OCI-LY1 (cell line): Measurements from ENCODE around the gene PRKCB.

Experiments used
- H2AFZ ChIP-seq: fragments of 200-600 bp; sonication (generic), shearing (Covaris generic); 2 replicates; pipeline ENCODE4 v1.6.0; 2014; ENCODE audit warnings: antibody characterized with exemption, mild to moderate bottlenecking, low read length
- H3F3A ChIP-seq: fragments of 200-600 bp; sonication (generic), shearing (Covaris generic); 2 replicates; pipeline ENCODE4 v1.6.0; 2014; ENCODE audit warnings: mild to moderate bottlenecking, antibody characterized with exemption, low read length, moderate library complexity; ENCODE audit not compliant: insufficient read depth
- H3K27ac ChIP-seq: fragments of 200-600 bp; sonication (generic); 2 replicates; pipeline ENCODE4 v1.5.1; 2014; ENCODE audit warnings: low read length, mixed run types, mild to moderate bottlenecking, low read depth; ENCODE audit not compliant: poor library complexity, severe bottlenecking
- H3K27me3 ChIP-seq: fragments of 200-600 bp; sonication (generic); 2 replicates; pipeline ENCODE4 v1.6.0; 2014; ENCODE audit warnings: antibody characterized with exemption, mild to moderate bottlenecking, low read length, moderate library complexity; ENCODE audit not compliant: insufficient read depth
- H3K36me3 ChIP-seq: fragments of 200-600 bp; sonication (generic); 2 replicates; pipeline ENCODE4 v1.6.1; 2014; ENCODE audit warnings: mild to moderate bottlenecking, antibody characterized with exemption, low read length, moderate library complexity, mixed read lengths; ENCODE audit not compliant: insufficient read depth
- H3K4me1 ChIP-seq: fragments of 200-600 bp; sonication (generic); 2 replicates; pipeline ENCODE4 v1.5.1; 2014; ENCODE audit warnings: mild to moderate bottlenecking, low read length, moderate library complexity; ENCODE audit not compliant: insufficient read depth, severe bottlenecking
- H3K4me2 ChIP-seq: fragments of 200-600 bp; sonication (generic), shearing (Covaris generic); 2 replicates; pipeline ENCODE4 v1.6.1; 2014; ENCODE audit warnings: low read length
- H3K4me3 ChIP-seq: fragments of 200-600 bp; sonication (generic); 2 replicates; pipeline ENCODE4 v1.5.1; 2014; ENCODE audit warnings: low read length, low read depth, mild to moderate bottlenecking, mixed read lengths; ENCODE audit not compliant: poor library complexity, severe bottlenecking
- H3K79me2 ChIP-seq: fragments of 200-600 bp; shearing (Covaris generic); 2 replicates; pipeline ENCODE4 v1.6.1; 2016; ENCODE audit warnings: mixed run types, low read length, mixed read lengths; ENCODE audit not compliant: insufficient read depth
- H3K9ac ChIP-seq: fragments of 200-600 bp; sonication (generic), shearing (Covaris generic); 2 replicates; pipeline ENCODE4 v1.6.1; 2014; ENCODE audit warnings: mild to moderate bottlenecking, low read length, mixed read lengths
- H3K9me2 ChIP-seq: fragments of 200-600 bp; sonication (generic), shearing (Covaris generic); 2 replicates; pipeline ENCODE4 v1.6.1; 2014; ENCODE audit warnings: low read depth, mild to moderate bottlenecking, low read length, mixed read lengths
- H3K9me3 ChIP-seq: fragments of 200-600 bp; shearing (Covaris generic); 2 replicates; pipeline ENCODE4 v1.6.1; 2014; ENCODE audit warnings: low read length, mixed read lengths
- H4K20me1 ChIP-seq: fragments of 200-600 bp; sonication (generic), shearing (Covaris generic); 2 replicates; pipeline ENCODE4 v1.6.0; 2016; ENCODE audit warnings: mild to moderate bottlenecking, low read length; ENCODE audit not compliant: insufficient read depth
- EZH2 ChIP-seq: fragments of 200-600 bp; sonication (generic), shearing (Covaris generic); IDR thresholded peaks from 2 replicates; pipeline ENCODE4 v1.8.0; 2017; ENCODE audit warnings: borderline replicate concordance, mixed run types, mild to moderate bottlenecking, antibody characterized with exemption, low read length, moderate library complexity, mixed read lengths
- TF ChIP-seq, protein P1 (sequence below): fragments of 200-600 bp; sonication (generic), shearing (Covaris generic); IDR thresholded peaks from 2 replicates; pipeline ENCODE4 v1.5.1; 2017; ENCODE audit warnings: mild to moderate bottlenecking, antibody characterized with exemption, low read length, moderate library complexity, mixed read lengths

PRKCB gene

DNA sequence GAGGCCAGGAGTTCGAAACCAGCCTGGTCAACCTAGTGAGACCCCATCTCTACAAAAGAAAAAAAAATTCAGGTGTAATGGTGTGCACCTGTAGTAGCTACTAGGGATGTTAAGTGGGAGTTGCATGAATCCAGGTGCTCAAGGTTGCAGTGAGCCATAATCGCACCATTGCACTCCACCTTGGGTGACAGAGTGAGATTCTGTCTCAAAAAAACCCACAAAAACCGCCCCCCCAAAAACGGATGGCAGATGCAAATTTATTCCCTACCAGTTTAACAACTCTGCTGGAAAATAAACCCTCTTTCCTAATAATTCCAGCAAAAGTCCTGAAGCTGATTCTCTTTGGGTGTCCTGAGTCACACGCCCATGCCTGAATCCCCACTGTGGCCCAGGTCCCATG is 140.3 kb downstream of the PRKCB start:
- no peak overlapping the region for H3K27ac ChIP-seq
- H3K9me2 ChIP-seq: no peaks in the 10 kb centered on the region
- no peak overlapping the region for H3K4me3 ChIP-seq
- no peaks in the 10 kb centered on the region for H3K4me1 ChIP-seq
- no peak overlapping the region for H2AFZ ChIP-seq
- H4K20me1 ChIP-seq: no peaks in the 10 kb centered on the region
- no peak overlapping the region for H3K4me2 ChIP-seq
- H3K79me2 ChIP-seq: no peaks in the 10 kb centered on the region
- H3K27me3 ChIP-seq: no peaks in the 10 kb centered on the region
- no peaks in the 10 kb centered on the region for H3K9me3 ChIP-seq
- no peak overlapping the region for H3K9ac ChIP-seq
- no peaks in the 10 kb centered on the region for H3F3A ChIP-seq
- H3K36me3 ChIP-seq: no peaks in the 10 kb centered on the region
- TF ChIP-seq, protein P1, sequence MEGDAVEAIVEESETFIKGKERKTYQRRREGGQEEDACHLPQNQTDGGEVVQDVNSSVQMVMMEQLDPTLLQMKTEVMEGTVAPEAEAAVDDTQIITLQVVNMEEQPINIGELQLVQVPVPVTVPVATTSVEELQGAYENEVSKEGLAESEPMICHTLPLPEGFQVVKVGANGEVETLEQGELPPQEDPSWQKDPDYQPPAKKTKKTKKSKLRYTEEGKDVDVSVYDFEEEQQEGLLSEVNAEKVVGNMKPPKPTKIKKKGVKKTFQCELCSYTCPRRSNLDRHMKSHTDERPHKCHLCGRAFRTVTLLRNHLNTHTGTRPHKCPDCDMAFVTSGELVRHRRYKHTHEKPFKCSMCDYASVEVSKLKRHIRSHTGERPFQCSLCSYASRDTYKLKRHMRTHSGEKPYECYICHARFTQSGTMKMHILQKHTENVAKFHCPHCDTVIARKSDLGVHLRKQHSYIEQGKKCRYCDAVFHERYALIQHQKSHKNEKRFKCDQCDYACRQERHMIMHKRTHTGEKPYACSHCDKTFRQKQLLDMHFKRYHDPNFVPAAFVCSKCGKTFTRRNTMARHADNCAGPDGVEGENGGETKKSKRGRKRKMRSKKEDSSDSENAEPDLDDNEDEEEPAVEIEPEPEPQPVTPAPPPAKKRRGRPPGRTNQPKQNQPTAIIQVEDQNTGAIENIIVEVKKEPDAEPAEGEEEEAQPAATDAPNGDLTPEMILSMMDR: no peak
- TF ChIP-seq EZH2: no peak

DNA sequence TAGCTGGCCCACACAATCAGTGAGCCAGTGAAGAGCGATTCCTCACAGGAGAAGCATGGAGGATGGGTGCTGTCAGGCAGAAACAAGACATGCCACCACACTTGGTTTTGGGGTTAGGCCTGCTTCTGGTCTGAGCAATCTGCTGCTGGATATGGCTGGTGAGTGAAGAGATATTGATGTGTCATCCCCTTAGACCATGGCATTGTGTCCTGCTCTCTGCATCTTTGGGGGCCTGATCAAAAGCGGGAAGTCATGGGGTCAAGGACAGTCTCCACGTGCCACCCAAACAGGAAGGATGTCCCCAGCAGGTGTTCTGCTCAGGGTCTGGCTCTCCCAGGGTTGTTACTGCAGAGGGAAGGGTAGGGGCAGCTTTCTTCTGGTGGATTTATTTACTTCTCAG is 140.7 kb downstream of the PRKCB start:
- no peak overlapping the region for H3K4me2 ChIP-seq
- no peak overlapping the region for H3K4me3 ChIP-seq
- no peak overlapping the region for H2AFZ ChIP-seq
- H3K36me3 ChIP-seq: no peaks in the 10 kb centered on the region
- H3K27ac ChIP-seq: no peak overlapping the region
- H4K20me1 ChIP-seq: no peaks in the 10 kb centered on the region
- H3K9me2 ChIP-seq: no peaks in the 10 kb centered on the region
- H3K4me1 ChIP-seq: no peaks in the 10 kb centered on the region
- no peak for TF ChIP-seq EZH2
- no peaks in the 10 kb centered on the region for H3K79me2 ChIP-seq
- no peaks in the 10 kb centered on the region for H3F3A ChIP-seq
- no peak overlapping the region for H3K9ac ChIP-seq
- no peaks in the 10 kb centered on the region for H3K9me3 ChIP-seq
- H3K27me3 ChIP-seq: no peaks in the 10 kb centered on the region

DNA sequence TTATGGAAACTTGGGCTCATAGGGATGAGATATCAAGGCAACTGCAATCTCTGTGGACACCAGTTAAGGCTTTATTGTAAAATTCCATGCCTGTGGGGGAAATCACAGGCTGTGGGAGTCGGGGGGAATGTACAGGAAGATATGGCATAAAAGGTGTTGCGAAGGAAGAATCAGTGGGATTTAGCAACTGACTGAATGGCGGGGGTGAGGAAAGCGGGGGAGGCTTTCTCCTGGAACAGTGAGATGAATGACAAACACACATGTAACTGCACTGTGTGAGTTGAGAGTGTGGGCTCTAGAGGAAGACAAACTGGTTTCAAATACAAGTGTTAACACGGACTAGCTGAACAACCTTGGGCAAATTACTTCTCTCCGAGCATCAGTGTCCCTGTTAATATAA is 143.7 kb downstream of the PRKCB start:
- Histone ChIP-seq H3K27ac (no peak overlapping the region), H3K27me3 (no peaks in the 10 kb centered on the region), H4K20me1 (no peaks in the 10 kb centered on the region), H2AFZ (no peak overlapping the region), H3K9ac (no peak overlapping the region), H3K4me1 (no peaks in the 10 kb centered on the region), H3K79me2 (no peaks in the 10 kb centered on the region), H3K4me3 (no peak overlapping the region), H3K9me2 (no peaks in the 10 kb centered on the region), H3K36me3 (no peaks in the 10 kb centered on the region), H3K9me3 (no peaks in the 10 kb centered on the region), H3F3A (no peaks in the 10 kb centered on the region), H3K4me2 (no peak overlapping the region)
- TF ChIP-seq, protein P1: no peak
- no peak for TF ChIP-seq EZH2

DNA sequence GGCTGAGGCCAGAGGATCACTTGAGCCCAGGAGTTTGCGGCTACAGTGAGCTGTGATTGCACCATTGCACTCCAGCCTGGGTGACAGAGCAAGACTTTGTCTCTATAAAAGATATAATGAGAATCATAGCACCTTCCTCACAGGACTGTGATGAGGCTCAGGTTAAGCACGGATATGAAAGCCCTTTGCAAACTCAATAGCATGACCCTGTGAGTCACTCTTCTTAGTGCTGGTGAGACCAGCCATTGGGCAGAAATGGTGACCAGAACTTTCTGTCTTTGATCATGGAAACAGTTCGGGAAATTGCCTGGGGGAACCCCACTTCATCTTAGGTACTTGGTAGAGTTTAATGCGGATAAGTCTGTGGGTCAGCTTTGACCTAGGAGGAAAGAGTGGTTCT is 144.2 kb downstream of the PRKCB start:
- Histone ChIP-seq H3K79me2 (no peaks in the 10 kb centered on the region), H3K4me2 (no peak overlapping the region)

More for the DNA sequence above, 144.2 kb downstream of the PRKCB start:
- no peak overlapping the region for H3K4me3 ChIP-seq
- no peaks in the 10 kb centered on the region for H3F3A ChIP-seq
- H3K9me3 ChIP-seq: no peaks in the 10 kb centered on the region
- H4K20me1 ChIP-seq: no peaks in the 10 kb centered on the region
- H3K36me3 ChIP-seq: no peaks in the 10 kb centered on the region
- H3K9me2 ChIP-seq: no peaks in the 10 kb centered on the region
- no peak overlapping the region for H3K27ac ChIP-seq
- H3K4me1 ChIP-seq: no peaks in the 10 kb centered on the region
- no peak overlapping the region for H3K9ac ChIP-seq
- H3K27me3 ChIP-seq: no peaks in the 10 kb centered on the region
- no peak overlapping the region for H2AFZ ChIP-seq
- no peak for TF ChIP-seq EZH2
- TF ChIP-seq, protein P1: no peak
